Ascending aorta (tissue), 2 donors: ENCODE data around the gene UGGT1. TPM values are rescaled to one million over a fixed set of nuclear protein-coding genes. Genes with fewer than 3 reads are reported as not detected.

Source experiments
- DNase-seq, 2 donors: peaks; one replicate each; pipeline ENCODE4 v3.0.0-alpha.2; 2019; ENCODE audit warnings: low spot score in 2 of 2
- H3K27ac ChIP-seq, 2 donors: fragments of 200-600 bp; sonication (generic); one replicate each; pipeline ENCODE4 v1.5.1; 2016 to 2017; ENCODE audit warnings: mild to moderate bottlenecking in 1 of 2
- H3K27me3 ChIP-seq: fragments of 200-600 bp; sonication (generic); one replicate; pipeline ENCODE4 v1.5.1; 2017
- H3K36me3 ChIP-seq, 2 donors: fragments of 200-600 bp; sonication (generic); one replicate each; pipeline ENCODE4 v1.5.1; 2016
- H3K4me1 ChIP-seq, 2 donors: fragments of 200-600 bp; sonication (generic); one replicate each; pipeline ENCODE4 v1.5.1; 2016 to 2017; ENCODE audit warnings: mild to moderate bottlenecking in 1 of 2
- H3K4me3 ChIP-seq, 2 donors: fragments of 200-600 bp; sonication (generic); one replicate each; pipeline ENCODE4 v1.5.1; 2016 to 2017; ENCODE audit warnings: mild to moderate bottlenecking in 1 of 2
- H3K9me3 ChIP-seq, 2 donors: fragments of 200-600 bp; sonication (generic); one replicate each; pipeline ENCODE4 v1.5.1; 2016
- intact Hi-C: fragments of 100-400 bp; cut with DNase I; formaldehyde crosslinking; loops from one replicate; pipeline ENCODE4 v1.15.1; 2023
- total RNA-seq: library from RNA; depleted of rRNA; stranded (reverse); fragments of >200 nt; gene quantifications from one replicate; pipeline ENCODE4 v1.1.0, GENCODE V29; 2016
- TF ChIP-seq, protein P1 (sequence below), 3 experiments: fragments of 200-600 bp in 2 of 3; fragments of 450-650 bp in 1 of 3; sonication (generic) in 2 of 3; IDR thresholded peaks; one replicate each; pipeline ENCODE4 v1.5.1; 2016 to 2019; ENCODE audit warnings: antibody characterized with exemption in 3 of 3, mild to moderate bottlenecking in 1 of 3, moderate library complexity in 1 of 3

The UGGT1 gene
- total RNA-seq, 1 donor from 2014 or later: 42.0 TPM

DNA sequence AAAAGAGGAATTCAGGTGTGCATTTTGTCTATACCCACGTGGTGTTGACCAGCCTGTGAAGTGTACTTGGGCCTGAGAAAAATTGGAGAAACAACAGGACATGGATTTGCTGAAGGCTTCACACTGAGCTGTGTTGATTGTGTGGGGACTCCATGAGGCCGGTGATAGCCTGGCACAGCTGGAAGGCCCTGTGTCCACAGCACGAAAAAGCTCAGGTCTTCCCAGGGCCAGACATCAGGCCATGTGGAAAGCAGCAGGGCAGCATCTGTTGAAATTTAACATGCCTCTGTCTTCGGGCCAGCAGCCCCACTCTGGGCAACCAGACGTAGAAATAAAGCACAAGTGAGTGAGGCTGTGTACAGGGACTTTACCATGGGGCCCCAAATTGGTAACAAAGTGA lies 143.6 kb downstream of the UGGT1 start:
- Histone ChIP-seq H3K36me3 (no peaks in the 10 kb centered on the region), H3K4me3 (no peak overlapping the region), H3K27me3 (no peaks in the 10 kb centered on the region), H3K27ac (no peak overlapping the region), H3K9me3 (no peaks in the 10 kb centered on the region), H3K4me1 (peaks cover 0 to 6% of the 10 kb centered on the region in 2 donors)
- TF ChIP-seq, protein P1, sequence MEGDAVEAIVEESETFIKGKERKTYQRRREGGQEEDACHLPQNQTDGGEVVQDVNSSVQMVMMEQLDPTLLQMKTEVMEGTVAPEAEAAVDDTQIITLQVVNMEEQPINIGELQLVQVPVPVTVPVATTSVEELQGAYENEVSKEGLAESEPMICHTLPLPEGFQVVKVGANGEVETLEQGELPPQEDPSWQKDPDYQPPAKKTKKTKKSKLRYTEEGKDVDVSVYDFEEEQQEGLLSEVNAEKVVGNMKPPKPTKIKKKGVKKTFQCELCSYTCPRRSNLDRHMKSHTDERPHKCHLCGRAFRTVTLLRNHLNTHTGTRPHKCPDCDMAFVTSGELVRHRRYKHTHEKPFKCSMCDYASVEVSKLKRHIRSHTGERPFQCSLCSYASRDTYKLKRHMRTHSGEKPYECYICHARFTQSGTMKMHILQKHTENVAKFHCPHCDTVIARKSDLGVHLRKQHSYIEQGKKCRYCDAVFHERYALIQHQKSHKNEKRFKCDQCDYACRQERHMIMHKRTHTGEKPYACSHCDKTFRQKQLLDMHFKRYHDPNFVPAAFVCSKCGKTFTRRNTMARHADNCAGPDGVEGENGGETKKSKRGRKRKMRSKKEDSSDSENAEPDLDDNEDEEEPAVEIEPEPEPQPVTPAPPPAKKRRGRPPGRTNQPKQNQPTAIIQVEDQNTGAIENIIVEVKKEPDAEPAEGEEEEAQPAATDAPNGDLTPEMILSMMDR (IDR thresholded peaks at IDR 0.05): no peak
- no peak for DNase-seq
- intact Hi-C loops: no loop called here

DNA sequence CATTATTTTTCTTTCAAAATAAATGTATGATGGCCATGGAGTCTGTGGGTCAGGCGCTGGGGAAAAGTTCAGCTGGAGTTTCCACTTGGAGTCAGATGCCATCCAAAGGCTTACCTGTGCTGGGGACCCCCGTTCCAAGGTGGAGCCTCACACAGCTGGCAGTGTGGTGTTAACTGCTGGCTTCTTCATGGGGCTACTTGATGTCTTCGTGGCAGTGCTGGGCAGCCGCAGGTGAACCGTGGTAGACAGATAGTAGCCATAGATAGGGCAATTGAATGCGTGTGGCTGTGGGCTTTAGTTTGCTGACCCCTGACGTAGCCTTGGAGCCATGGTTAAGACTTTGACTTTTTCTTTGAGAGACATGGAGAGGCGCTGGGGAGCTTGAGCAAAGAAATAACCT lies 144.6 kb downstream of the UGGT1 start:
- Histone ChIP-seq H3K4me1 (peaks cover 0 to 6% of the 10 kb centered on the region in 2 donors), H3K27me3 (no peaks in the 10 kb centered on the region), H3K9me3 (no peaks in the 10 kb centered on the region), H3K27ac (no peak overlapping the region), H3K36me3 (no peaks in the 10 kb centered on the region), H3K4me3 (no peak overlapping the region)
- TF ChIP-seq, protein P1 (IDR thresholded peaks at IDR 0.05): no peak
- intact Hi-C loops: no loop called here
- no peak for DNase-seq

DNA sequence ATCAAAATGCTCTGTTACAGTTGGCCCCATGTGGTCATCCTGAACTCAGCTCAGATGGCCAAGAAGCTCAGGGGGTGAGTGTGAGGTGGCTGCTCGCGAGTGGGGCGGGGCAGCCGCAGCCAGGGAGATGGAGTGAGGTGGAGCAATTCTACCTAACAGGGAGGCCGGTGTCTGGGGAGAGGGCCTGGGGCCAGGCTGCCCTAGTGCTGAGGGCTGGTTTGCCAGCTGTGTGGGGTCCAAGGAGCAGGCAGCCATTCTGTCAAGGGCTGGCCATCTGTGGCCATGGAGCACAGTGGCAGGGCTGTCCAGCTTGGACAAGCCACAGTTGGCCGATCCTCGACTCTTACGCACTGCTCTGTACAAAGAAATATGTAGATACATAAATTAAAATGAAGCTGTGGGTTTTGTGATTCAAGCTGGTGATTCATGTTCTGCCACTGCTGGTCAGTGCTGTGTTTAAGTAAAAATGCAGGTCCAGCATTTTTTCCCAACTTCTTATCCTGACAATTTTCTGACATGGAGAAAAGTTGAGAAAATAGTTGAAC lies 145.6 kb downstream of the UGGT1 start:
- Histone ChIP-seq H3K4me3 (no peak overlapping the region), H3K9me3 (no peaks in the 10 kb centered on the region), H3K4me1 (peaks cover 0 to 6% of the 10 kb centered on the region in 2 donors), H3K27ac (no peak overlapping the region), H3K27me3 (no peaks in the 10 kb centered on the region), H3K36me3 (no peaks in the 10 kb centered on the region)
- no peak for DNase-seq
- intact Hi-C loops: no loop called here
- TF ChIP-seq, protein P1 (IDR thresholded peaks at IDR 0.05): no peak

DNA sequence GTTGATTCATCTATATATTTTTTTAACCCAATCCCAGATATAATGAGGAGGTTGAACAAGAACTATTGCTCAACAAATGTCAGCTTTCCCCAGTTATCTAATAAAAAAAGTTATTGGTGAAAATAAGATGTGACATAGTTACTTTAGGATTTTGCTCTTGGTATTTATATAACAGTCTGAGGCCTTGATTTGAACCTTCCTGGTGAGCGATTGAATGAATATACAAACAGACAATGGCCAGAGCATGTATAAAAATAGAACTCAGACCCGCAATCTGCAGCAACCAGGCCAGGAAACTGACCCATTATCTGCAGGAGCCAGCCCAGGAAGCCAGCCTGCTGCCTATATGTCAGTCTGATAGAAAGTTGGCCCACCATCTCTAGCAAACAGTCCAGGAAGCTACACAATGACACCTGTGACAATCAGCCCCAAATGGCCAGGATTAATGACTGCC lies 146.1 kb downstream of the UGGT1 start:
- Histone ChIP-seq H3K36me3 (no peaks in the 10 kb centered on the region), H3K27ac (no peak overlapping the region), H3K4me3 (no peak overlapping the region), H3K9me3 (no peaks in the 10 kb centered on the region), H3K4me1 (peaks cover 0 to 6% of the 10 kb centered on the region in 2 donors), H3K27me3 (no peaks in the 10 kb centered on the region)
- no peak for DNase-seq
- TF ChIP-seq, protein P1 (IDR thresholded peaks at IDR 0.05): no peak
- intact Hi-C loops: no loop called here

DNA sequence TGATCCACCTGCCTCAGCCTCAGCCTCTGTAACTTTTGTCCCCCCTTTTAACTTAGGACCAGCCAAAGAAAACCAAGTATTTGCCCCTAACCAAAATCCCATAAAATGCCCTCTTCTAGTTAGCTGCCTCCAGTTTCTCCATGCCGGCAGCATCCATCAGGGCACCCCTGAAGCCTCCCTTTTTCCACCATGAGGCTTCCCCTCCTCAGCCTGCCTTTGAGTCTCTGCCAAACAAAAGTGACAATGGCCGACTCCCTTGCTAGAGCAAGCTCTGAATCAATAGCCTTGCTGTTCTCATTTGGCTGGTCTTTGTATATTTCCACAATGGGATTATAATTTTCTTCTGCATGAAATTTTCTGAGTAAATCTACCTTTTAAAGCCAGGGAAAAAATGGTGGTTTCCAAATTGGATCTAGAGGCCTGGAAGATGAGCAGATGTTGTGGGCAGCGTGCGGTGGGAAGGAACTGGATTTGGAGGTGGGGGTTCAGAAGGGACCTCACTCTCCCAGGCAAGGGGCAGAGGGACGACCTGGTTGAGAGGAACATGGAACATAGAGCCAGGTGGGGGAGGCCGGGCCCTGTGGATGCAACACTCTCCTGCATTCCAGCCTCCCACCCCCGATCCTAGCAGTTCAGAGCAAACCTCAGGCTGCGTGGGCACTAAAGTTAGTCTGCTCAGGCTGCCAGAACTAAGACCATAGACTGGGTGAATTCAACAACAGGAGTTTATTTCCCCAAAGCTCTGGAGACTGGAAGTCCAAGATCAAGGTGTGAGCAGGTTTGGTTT lies 147.1 kb downstream of the UGGT1 start:
- intact Hi-C loops: no loop called here
- TF ChIP-seq, protein P1 (IDR thresholded peaks at IDR 0.05): no peak
- H3K27ac ChIP-seq: no peak overlapping the region
- no peak overlapping the region for H3K4me3 ChIP-seq
- H3K27me3 ChIP-seq: no peaks in the 10 kb centered on the region
- H3K9me3 ChIP-seq: no peaks in the 10 kb centered on the region
- H3K4me1 ChIP-seq: no peaks in the 10 kb centered on the region
- H3K36me3 ChIP-seq: no peaks in the 10 kb centered on the region
- no peak for DNase-seq
